Gastroesophageal sphincter (tissue), 4 donors: ENCODE data around the gene GRIK1. TPM values are rescaled to one million over a fixed set of nuclear protein-coding genes. Genes with fewer than 3 reads are reported as not detected.

Experiments used
- ATAC-seq: fragments of 150-250 bp; one replicate; pipeline ENCODE4 v1.9.1; 2016; ENCODE audit warnings: mild to moderate bottlenecking, moderate library complexity
- H3K27ac ChIP-seq, 4 donors: fragments of 200-600 bp; sonication (generic) in 3 of 4; 1 replicate in 3 of 4; 2 replicates in 1 of 4; pipeline ENCODE4 v1.5.1; 2016 to 2019
- H3K27me3 ChIP-seq: fragments of 200-600 bp; sonication (generic); one replicate; pipeline ENCODE4 v1.5.1; 2019
- H3K36me3 ChIP-seq, 2 donors: fragments of 200-600 bp; sonication (generic); one replicate each; pipeline ENCODE4 v1.5.1; 2019; ENCODE audit warnings: control low read depth in 1 of 2
- H3K4me1 ChIP-seq, 3 donors: fragments of 200-600 bp; sonication (generic); 1 replicate in 2 of 3; 2 replicates in 1 of 3; pipeline ENCODE4 v1.5.1; 2016 to 2019; ENCODE audit warnings: control low read depth in 2 of 3
- H3K4me3 ChIP-seq, 2 donors: fragments of 200-600 bp; sonication (generic); one replicate each; pipeline ENCODE4 v1.5.1; 2019; ENCODE audit warnings: mild to moderate bottlenecking in 1 of 2, moderate library complexity in 1 of 2
- H3K9me3 ChIP-seq, 3 donors: fragments of 200-600 bp; sonication (generic); one replicate each; pipeline ENCODE4 v1.5.1; 2017 to 2019; ENCODE audit warnings: control low read depth in 2 of 3
- EP300 ChIP-seq: sonication (generic); formaldehyde crosslinking; IDR thresholded peaks from one replicate; pipeline ENCODE4 v1.6.1; 2017; ENCODE audit warnings: antibody characterized with exemption, mild to moderate bottlenecking
- POLR2A ChIP-seq, 2 donors: fragments of 450-650 bp; IDR thresholded peaks; one replicate each; pipeline ENCODE4 v1.6.1; 2017; ENCODE audit warnings: antibody characterized with exemption in 2 of 2, mild to moderate bottlenecking in 2 of 2, moderate library complexity in 1 of 2
- POLR2AphosphoS5 ChIP-seq: sonication (generic); formaldehyde crosslinking; IDR thresholded peaks from one replicate; pipeline ENCODE4 v1.6.1; 2017; ENCODE audit warnings: antibody characterized with exemption
- WGBS, 2 donors: methylation state at CpG; one replicate each; pipeline ENCODE4 v1.1.5; 2018; ENCODE audit warnings: low coverage in 1 of 2; 5-methylcytosine and 5-hydroxymethylcytosine counted together
- total RNA-seq, 4 donors: library from RNA; depleted of rRNA; stranded (reverse); fragments of >200 nt; gene quantifications; one replicate each; pipeline ENCODE4 v1.1.0, GENCODE V29; 2016
- TF ChIP-seq, protein P1 (sequence below), 4 experiments: fragments of 200-600 bp in 2 of 4; fragments of 450-650 bp in 2 of 4; sonication (generic) in 1 of 4; IDR thresholded peaks; one replicate each; pipeline ENCODE4 v1.5.1; 2017 to 2019; ENCODE audit warnings: antibody characterized with exemption in 4 of 4, mild to moderate bottlenecking in 2 of 4, moderate library complexity in 2 of 4

Gene GRIK1
- total RNA-seq, 4 donors from 2014 or later: 0.32 to 0.67 TPM; not detected in 2

DNA sequence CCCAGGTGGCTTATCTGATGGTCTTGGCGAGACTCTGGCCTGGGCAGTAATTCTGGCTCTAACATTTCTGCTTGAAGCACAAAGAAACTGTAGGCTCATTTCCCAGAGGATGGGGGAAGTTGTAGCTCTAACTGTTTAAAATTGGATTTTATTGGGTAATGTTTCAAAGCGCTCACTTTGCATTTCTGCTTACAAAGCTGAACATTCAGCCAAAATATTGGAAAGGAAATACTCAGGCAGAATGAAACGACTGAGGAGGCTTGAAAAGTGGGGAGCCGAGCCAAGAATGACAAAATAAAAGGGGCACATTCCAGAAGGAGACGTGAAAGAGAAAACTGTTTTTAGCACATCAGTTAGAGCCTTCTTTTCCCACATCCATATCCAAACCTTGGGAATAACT, 202.6 kb downstream of the GRIK1 start:
- TF ChIP-seq POLR2AphosphoS5 (no peak), EP300 (no peak), POLR2A (IDR thresholded peaks at IDR 0.05) (no peak)
- TF ChIP-seq, protein P1, sequence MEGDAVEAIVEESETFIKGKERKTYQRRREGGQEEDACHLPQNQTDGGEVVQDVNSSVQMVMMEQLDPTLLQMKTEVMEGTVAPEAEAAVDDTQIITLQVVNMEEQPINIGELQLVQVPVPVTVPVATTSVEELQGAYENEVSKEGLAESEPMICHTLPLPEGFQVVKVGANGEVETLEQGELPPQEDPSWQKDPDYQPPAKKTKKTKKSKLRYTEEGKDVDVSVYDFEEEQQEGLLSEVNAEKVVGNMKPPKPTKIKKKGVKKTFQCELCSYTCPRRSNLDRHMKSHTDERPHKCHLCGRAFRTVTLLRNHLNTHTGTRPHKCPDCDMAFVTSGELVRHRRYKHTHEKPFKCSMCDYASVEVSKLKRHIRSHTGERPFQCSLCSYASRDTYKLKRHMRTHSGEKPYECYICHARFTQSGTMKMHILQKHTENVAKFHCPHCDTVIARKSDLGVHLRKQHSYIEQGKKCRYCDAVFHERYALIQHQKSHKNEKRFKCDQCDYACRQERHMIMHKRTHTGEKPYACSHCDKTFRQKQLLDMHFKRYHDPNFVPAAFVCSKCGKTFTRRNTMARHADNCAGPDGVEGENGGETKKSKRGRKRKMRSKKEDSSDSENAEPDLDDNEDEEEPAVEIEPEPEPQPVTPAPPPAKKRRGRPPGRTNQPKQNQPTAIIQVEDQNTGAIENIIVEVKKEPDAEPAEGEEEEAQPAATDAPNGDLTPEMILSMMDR (IDR thresholded peaks at IDR 0.05): no peak
- H3K27me3 ChIP-seq: no peaks in the 10 kb centered on the region
- H3K4me1 ChIP-seq: no peaks in the 10 kb centered on the region
- 11 to 29% methylated on average over 4 to 5 of the region's 5 CpGs for WGBS, 2 donors
- no peak overlapping the region for H3K4me3 ChIP-seq
- H3K9me3 ChIP-seq: no peaks in the 10 kb centered on the region
- no peaks in the 10 kb centered on the region for H3K36me3 ChIP-seq
- ATAC-seq: no peak
- H3K27ac ChIP-seq: no peak overlapping the region

GRCh38 chr21:29730281-29730680, 209.5 kb downstream of the GRIK1 start:
- Histone ChIP-seq H3K36me3 (no peaks in the 10 kb centered on the region), H3K27ac (no peak overlapping the region), H3K9me3 (no peaks in the 10 kb centered on the region), H3K4me1 (no peaks in the 10 kb centered on the region), H3K4me3 (no peak overlapping the region), H3K27me3 (no peaks in the 10 kb centered on the region)
- TF ChIP-seq POLR2A (IDR thresholded peaks at IDR 0.05) (no peak), POLR2AphosphoS5 (no peak), EP300 (no peak)
- TF ChIP-seq, protein P1 (IDR thresholded peaks at IDR 0.05): no peak
- 60 to 82% methylated on average over 1 of the region's 1 CpG for WGBS, 2 donors
- no peak for ATAC-seq

- no peaks in the 10 kb centered on the region for H3K4me1 ChIP-seq
- TF ChIP-seq, protein P1 (IDR thresholded peaks at IDR 0.05): no peak
- TF ChIP-seq EP300 (no peak), POLR2A (IDR thresholded peaks at IDR 0.05) (no peak), POLR2AphosphoS5 (no peak)
- no peaks in the 10 kb centered on the region for H3K36me3 ChIP-seq
- no peak overlapping the region for H3K27ac ChIP-seq
- no peaks in the 10 kb centered on the region for H3K27me3 ChIP-seq
- H3K9me3 ChIP-seq: no peaks in the 10 kb centered on the region
- ATAC-seq: no peak
- no peak overlapping the region for H3K4me3 ChIP-seq
These were observed 213.8 kb downstream of the GRIK1 start for GRCh38 chr21:29726044-29726443.

GRCh38 chr21:29725025-29725736, 214.6 kb downstream of the GRIK1 start:
- Histone ChIP-seq H3K4me1 (no peaks in the 10 kb centered on the region), H3K27me3 (no peaks in the 10 kb centered on the region), H3K9me3 (no peaks in the 10 kb centered on the region), H3K36me3 (no peaks in the 10 kb centered on the region), H3K27ac (no peak overlapping the region), H3K4me3 (no peak overlapping the region)
- ATAC-seq: no peak
- no peak for TF ChIP-seq POLR2A (IDR thresholded peaks at IDR 0.05)
- no peak for TF ChIP-seq POLR2AphosphoS5
- TF ChIP-seq, protein P1 (IDR thresholded peaks at IDR 0.05): no peak
- TF ChIP-seq EP300: no peak
- WGBS, 2 donors: 68 to 76% methylated on average over 8 to 9 of the region's 9 CpGs

DNA sequence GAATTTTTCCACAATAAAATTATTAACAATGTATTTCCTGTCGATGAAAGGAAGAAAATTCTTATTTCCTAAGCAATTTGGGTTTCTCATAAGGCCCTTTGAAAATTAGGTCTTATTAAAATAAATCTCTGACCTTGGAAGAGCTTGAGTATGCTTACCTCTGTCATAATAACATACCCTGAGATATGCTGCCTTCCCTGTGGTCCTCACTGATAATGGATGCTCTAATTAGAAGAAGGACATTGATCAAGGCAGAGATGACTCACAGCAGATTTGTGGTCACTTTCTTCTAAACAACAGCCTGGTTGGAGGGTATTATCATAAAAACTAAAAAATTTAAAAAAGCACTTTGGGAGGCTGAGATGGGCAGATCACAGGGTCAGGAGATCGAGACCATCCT, 217.8 kb downstream of the GRIK1 start:
- no peak for ATAC-seq
- H3K4me3 ChIP-seq: no peak overlapping the region
- TF ChIP-seq, protein P1 (IDR thresholded peaks at IDR 0.05): no peak
- no peak for TF ChIP-seq EP300
- no peak for TF ChIP-seq POLR2A (IDR thresholded peaks at IDR 0.05)
- TF ChIP-seq POLR2AphosphoS5: no peak
- no peaks in the 10 kb centered on the region for H3K4me1 ChIP-seq
- no peaks in the 10 kb centered on the region for H3K36me3 ChIP-seq
- 100% methylated on average over 1 to 2 of the region's 2 CpGs for WGBS, 2 donors
- H3K27me3 ChIP-seq: no peaks in the 10 kb centered on the region
- H3K27ac ChIP-seq: no peak overlapping the region
- H3K9me3 ChIP-seq: no peaks in the 10 kb centered on the region
